NCI-H1417 (cell line): ENCODE results near the gene COG5.
"Not testable (repeated sequence)": the region's sequence is repeated elsewhere in the genome, so short reads cannot be mapped to it uniquely, and the experiment has no call there.

Experiments
- DNase-seq, 3 experiments: peaks; one replicate each; lab custom pipeline; 2025; lab: John Stamatoyannopoulos, UW

COG5 gene

GRCh38 chr7:107155726-107156125 is 408.0 kb downstream of the COG5 start:
- not testable (repeated sequence) for DNase-seq

GRCh38 chr7:107154826-107155225 is 408.9 kb downstream of the COG5 start:
- no peak for DNase-seq

GRCh38 chr7:107152011-107152410 is 411.7 kb downstream of the COG5 start:
- no peak for DNase-seq
